HG02970 (cell line): ENCODE measurements around the gene TSPYL6.

Experiments used
- ATAC-seq: cut with Tn5 transposase; IDR thresholded peaks from one replicate; pipeline ENCODE4 v1.9.1; 2021; ENCODE audit warnings: mild to moderate bottlenecking, moderate library complexity, moderate number of reproducible peaks; ENCODE audit not compliant: unreplicated experiment, low FRiP score

The TSPYL6 gene

GRCh38 chr2:54206596-54206995 is 49.4 kb downstream of the TSPYL6 start:
- no peak for ATAC-seq

GRCh38 chr2:54204476-54204875 is 51.6 kb downstream of the TSPYL6 start:
- ATAC-seq, result no peak
